ENCODE data around the gene MOCS1.

Gene MOCS1

DNA sequence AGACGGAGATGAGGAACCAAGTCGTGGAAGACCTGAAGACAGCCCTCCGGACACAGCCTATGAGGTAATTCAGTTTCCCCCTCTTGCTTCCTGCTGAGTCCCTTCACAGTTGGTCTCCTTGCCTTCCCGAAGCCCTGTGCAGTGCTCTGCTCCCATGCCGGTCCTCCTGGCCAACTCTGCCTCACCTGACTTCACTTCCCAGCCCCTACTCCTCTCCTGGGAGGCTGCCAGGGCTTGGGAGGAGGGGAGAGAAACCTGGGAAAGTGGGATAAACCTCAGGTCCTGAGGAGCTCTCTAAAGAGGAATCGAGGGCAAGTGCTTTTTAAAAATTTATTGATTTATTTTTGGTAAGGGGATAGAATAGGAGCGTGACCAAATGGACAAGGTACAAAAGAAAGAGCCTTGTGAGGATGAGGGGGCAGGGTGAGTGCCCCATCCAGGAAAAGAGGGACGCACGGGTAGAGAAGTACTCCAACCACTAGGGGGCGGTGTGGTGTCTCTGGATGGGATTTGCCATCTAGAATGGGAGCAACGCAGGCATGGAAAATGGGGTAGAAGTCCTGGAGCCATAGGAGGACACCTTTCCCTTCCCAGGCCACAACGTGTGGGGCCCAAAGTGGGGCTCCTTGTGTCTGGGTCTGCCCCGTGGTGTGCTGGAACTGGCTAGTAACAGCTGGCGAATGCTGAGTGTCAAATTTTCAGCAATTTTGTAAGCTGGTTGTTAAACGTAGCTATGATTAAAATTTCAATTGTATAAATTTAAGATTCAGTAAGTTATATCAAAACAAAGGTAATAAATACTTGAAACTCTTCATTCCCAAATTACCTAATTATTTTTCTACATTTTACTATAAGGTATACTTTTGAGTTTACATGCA is 69.0 kb downstream of the MOCS1 start:
- peak; percentile 62 for DNase-seq

DNA sequence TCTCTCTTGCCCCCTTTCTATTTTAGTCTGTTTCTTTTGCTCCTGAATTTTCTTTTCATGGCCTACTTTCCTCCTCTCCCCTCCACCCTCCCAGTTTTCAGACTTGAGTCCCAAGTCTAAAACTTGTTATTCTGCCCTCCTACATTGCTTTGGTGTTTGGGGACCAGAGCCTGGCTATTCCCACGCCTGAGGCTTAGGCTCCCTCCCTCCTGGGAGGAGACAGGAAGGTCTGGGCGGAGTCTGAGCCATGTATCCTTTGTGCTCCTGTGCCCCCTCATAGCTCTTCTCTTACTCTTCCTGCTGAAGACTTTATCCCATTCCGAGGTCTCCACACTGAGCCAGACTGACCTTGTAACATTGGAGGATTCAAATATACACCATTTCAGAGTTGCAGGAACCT is 72.6 kb downstream of the MOCS1 start:
- DNase-seq, result no peak

DNA sequence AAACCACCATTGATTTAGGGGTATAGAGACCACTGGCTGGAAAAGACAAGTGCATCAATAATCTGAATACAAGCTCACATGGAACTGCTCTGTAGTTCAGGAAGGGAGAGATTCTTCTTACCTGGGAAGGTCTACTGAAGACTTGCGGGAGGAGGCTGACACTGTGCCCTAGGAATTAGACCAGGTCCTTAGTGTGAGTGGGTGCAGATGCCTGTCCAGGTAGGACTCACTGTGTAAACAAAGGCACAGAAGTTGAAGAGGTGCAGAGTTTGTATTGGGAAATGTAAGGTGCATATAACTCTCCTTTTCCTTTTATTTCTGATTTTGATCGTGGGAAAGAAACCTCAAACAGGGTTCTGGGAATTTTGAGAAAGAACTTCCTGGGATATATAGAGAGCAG is 75.2 kb downstream of the MOCS1 start:
- DNase-seq, result no peak

GRCh38 chr6:39855356-39855995 is 78.8 kb downstream of the MOCS1 start:
- DNase-seq, result peak; percentile 27
